SJSA1 (cell line): Measurements from ENCODE around the gene PLXNB2. TPM values are rescaled to one million over a fixed set of nuclear protein-coding genes. Genes with fewer than 3 reads are reported as not detected.

Experiments used
- DNase-seq, 2 experiments: peaks; one replicate each; pipeline ENCODE4 v3.0.0-alpha.2; 2015 to 2020; ENCODE audit warnings: low spot score in 2 of 2, low read depth in 1 of 2
- H3K27ac ChIP-seq: fragments of 250-450 bp; sonication (Bioruptor Pico); 2 replicates; pipeline ENCODE4 v1.5.1; 2020; ENCODE audit warnings: mild to moderate bottlenecking, moderate library complexity
- H3K27me3 ChIP-seq: fragments of 250-450 bp; sonication (Bioruptor Pico); replicated peaks from 2 replicates; pipeline ENCODE4 v1.5.1; 2020; ENCODE audit warnings: mild to moderate bottlenecking, moderate library complexity
- H3K36me3 ChIP-seq: fragments of 250-450 bp; sonication (Bioruptor Pico); 2 replicates; pipeline ENCODE4 v1.5.1; 2020; ENCODE audit warnings: mild to moderate bottlenecking
- H3K4me1 ChIP-seq: fragments of 250-450 bp; sonication (Bioruptor Pico); replicated peaks from 2 replicates; pipeline ENCODE4 v1.6.1; 2021; ENCODE audit warnings: mild to moderate bottlenecking
- H3K4me3 ChIP-seq: fragments of 250-450 bp; sonication (Bioruptor Pico); 2 replicates; pipeline ENCODE4 v1.5.1; 2020; ENCODE audit warnings: mild to moderate bottlenecking
- H3K9me3 ChIP-seq: fragments of 250-450 bp; sonication (Bioruptor Pico); replicated peaks from 2 replicates; pipeline ENCODE4 v1.5.1; 2020; ENCODE audit warnings: mild to moderate bottlenecking
- total RNA-seq: library from RNA; depleted of rRNA; stranded (reverse); fragments of >200 nt; shearing (Covaris generic); gene quantifications from 2 replicates; pipeline ENCODE4 v1.2.3, GENCODE V29; 2014; rRNA removed

The PLXNB2 gene
- total RNA-seq, 1 experiment from 2014 or later, result 61.7 TPM

- H3K27ac ChIP-seq, result no peak overlapping the region
- no peak for DNase-seq
- no peak overlapping the region for H3K4me3 ChIP-seq
- no peaks in the 10 kb centered on the region for H3K27me3 ChIP-seq
- no peaks in the 10 kb centered on the region for H3K4me1 ChIP-seq
- H3K9me3 ChIP-seq, result no peaks in the 10 kb centered on the region
- peaks cover 66% of the 10 kb centered on the region for H3K36me3 ChIP-seq
These were observed 82.1 kb downstream of the PLXNB2 start for GRCh38 chr22:50225200-50225969.

Other genes with a start within 250 kb of the PLXNB2 start
- gene TTLL8, start 249.3 kb downstream of the PLXNB2 start, total RNA-seq, result not detected in 2 replicates
- 0.03 and 0.38 TPM in 2 replicates for gene MLC1, start 222.2 kb downstream of the PLXNB2 start, total RNA-seq
- 0.97 and 1.7 TPM in 2 replicates for gene MOV10L1, start 217.6 kb downstream of the PLXNB2 start, total RNA-seq
- gene PANX2, start 136.9 kb downstream of the PLXNB2 start, total RNA-seq, result 0.13 and 0.58 TPM in 2 replicates
- 27.0 and 29.1 TPM in 2 replicates for gene TRABD, start 121.7 kb downstream of the PLXNB2 start, total RNA-seq
- 16.1 and 25.1 TPM in 2 replicates for gene SELENOO, start 106.6 kb downstream of the PLXNB2 start, total RNA-seq
- gene TUBGCP6, start 62.6 kb downstream of the PLXNB2 start, total RNA-seq, result 17.4 and 25.0 TPM in 2 replicates
- gene HDAC10, start 56.4 kb downstream of the PLXNB2 start, total RNA-seq, result 15.4 and 30.4 TPM in 2 replicates
- gene MAPK12, start 46.0 kb downstream of the PLXNB2 start, total RNA-seq, result 1.9 and 4.8 TPM in 2 replicates
- gene MAPK11, start 37.3 kb downstream of the PLXNB2 start, total RNA-seq, result 1.3 and 2.2 TPM in 2 replicates
- gene DENND6B, start 19.4 kb upstream of the PLXNB2 start, total RNA-seq, result 0.06 and 0.47 TPM in 2 replicates
- 62.1 and 69.7 TPM in 2 replicates for gene PPP6R2, start 35.7 kb upstream of the PLXNB2 start, total RNA-seq
- gene SBF1, start 167.4 kb upstream of the PLXNB2 start, total RNA-seq, result 77.0 and 87.9 TPM in 2 replicates
- gene ADM2, start 173.9 kb upstream of the PLXNB2 start, total RNA-seq, result 0.05 TPM in 1 of 2 replicates, not detected in the other
- gene MIOX, start 179.2 kb upstream of the PLXNB2 start, total RNA-seq, result not detected in 2 replicates
- gene LMF2, start 200.1 kb upstream of the PLXNB2 start, total RNA-seq, result 34.7 and 53.5 TPM in 2 replicates
- gene NCAPH2, start 200.6 kb upstream of the PLXNB2 start, total RNA-seq, result 106 and 113 TPM in 2 replicates
- gene SCO2, start 218.0 kb upstream of the PLXNB2 start, total RNA-seq, result 2.0 and 6.3 TPM in 2 replicates
- gene TYMP, start 222.4 kb upstream of the PLXNB2 start, total RNA-seq, result 3.2 and 12.6 TPM in 2 replicates
- 0.11 and 0.66 TPM in 2 replicates for gene KLHDC7B, start 238.3 kb upstream of the PLXNB2 start, total RNA-seq